A673 (cell line): ENCODE data around the gene LRP2.

Source experiments
- CTCF ChIP-seq: fragments of 300-800, 200-600 bp; sonication (generic); conservative IDR thresholded peaks from 2 replicates; pipeline ENCODE4 v1.5.1; 2017; ENCODE audit warnings: low read depth, mild to moderate bottlenecking, antibody characterized with exemption, low read length, moderate library complexity, mixed read lengths
- EZH2 ChIP-seq: fragments of 200-600 bp; sonication (generic); IDR thresholded peaks from 2 replicates; pipeline ENCODE4 v1.6.1; 2017; ENCODE audit warnings: borderline replicate concordance, low read depth, mild to moderate bottlenecking, mixed read lengths, antibody characterized with exemption, low read length; ENCODE audit not compliant: poor library complexity, severe bottlenecking

DNA sequence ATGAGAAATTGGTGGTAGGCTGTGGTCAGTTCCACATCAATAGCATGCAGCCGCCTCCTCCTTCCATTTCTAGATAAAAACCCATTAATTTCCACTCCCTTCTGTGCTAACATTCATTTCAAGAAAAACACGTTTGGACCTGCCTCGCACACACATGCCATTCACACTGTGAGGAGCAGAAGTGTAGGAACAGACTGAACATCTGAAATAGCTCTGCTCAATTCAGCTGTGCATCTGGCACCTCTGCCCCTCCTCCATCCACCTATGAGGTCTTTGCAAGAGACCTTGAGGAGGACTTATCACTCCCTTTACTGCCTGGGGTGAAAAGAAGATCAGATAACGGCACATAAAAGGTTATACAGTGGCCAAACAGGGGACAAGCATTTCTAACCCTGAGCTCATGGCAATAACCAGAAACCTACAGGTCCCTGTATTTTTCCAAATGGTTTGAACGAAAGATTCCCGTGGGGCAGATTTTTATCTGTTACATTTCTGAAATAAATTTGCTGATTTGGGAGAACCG, 30.8 kb upstream of the LRP2 start:
- TF ChIP-seq CTCF (no peak), EZH2 (no peak)
